GM21381 (cell line): Measurements from ENCODE around the gene FAM221B.

Experiments used
- ATAC-seq: cut with Tn5 transposase; IDR thresholded peaks from one replicate; pipeline ENCODE4 v1.9.1; 2021; ENCODE audit warnings: mild to moderate bottlenecking, moderate library complexity; ENCODE audit not compliant: unreplicated experiment

FAM221B gene

DNA sequence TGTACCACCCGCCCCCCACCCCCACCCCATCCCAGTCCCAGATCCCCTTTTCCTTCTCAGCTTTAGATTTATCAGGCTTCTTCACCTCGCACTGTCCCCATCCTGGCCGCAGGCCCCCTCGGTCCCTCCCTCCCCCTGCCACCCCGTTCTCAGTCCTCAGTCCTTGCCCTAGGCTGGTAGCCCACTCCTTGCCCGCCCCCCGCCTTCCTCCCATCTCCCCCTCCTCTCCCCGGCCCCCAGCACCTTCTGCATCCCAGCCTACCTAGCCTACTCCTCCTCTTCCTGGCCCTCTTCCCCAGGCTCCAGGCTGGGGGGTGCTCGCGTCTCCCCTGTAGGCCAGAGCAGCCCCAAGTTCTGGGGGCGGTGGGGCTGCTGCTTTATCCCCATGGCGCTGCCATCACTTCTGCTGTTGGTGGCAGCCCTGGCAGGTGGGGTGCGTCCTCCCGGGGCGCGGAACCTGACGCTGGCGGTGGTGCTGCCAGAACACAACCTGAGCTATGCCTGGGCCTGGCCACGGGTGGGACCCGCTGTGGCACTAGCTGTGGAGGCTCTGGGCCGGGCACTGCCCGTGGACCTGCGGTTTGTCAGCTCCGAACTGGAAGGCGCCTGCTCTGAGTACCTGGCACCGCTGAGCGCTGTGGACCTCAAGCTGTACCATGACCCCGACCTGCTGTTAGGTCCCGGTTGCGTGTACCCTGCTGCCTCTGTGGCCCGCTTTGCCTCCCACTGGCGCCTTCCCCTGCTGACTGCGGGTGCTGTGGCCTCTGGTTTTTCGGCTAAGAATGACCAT, 36.3 kb downstream of the FAM221B start:
- ATAC-seq, result no peak

DNA sequence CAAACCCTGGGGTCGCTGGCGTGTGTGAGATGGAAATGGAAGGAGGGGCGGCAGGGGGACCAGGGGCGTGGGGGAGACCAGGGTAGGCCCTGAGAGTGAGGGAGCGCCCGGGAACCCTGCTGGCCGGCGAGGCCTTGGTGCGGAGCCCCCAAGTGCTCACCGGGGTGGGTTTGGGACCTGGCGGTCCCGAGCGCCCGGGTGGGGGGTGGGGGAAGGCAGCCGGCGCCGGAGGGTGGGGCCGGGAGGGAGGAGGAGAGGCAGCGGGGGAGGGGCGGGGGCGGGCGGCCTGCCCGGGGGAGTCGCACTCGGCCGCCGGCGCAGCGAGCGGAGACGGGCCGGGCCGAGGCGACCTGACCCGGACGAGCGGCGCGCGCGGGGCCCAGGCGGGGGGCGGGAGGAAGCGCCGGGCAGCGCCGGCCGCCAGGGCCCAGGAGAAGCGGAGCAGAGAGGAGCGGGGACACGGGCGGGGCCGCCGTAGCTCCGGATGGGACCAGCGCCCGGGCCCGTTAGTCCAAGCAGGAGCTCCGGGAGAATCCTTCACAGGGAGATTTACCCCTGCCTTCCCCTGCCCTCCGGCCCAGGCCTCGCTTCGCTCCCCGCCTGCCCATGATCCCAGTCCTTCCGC, 37.1 kb downstream of the FAM221B start, which contains the start of gene NPR2:
Gene NPR2 (plus strand): TSS at position 295 of the 625 bp plus-strand sequence. CDS start 818 bp downstream, outside the sequence.
- no peak for ATAC-seq

DNA sequence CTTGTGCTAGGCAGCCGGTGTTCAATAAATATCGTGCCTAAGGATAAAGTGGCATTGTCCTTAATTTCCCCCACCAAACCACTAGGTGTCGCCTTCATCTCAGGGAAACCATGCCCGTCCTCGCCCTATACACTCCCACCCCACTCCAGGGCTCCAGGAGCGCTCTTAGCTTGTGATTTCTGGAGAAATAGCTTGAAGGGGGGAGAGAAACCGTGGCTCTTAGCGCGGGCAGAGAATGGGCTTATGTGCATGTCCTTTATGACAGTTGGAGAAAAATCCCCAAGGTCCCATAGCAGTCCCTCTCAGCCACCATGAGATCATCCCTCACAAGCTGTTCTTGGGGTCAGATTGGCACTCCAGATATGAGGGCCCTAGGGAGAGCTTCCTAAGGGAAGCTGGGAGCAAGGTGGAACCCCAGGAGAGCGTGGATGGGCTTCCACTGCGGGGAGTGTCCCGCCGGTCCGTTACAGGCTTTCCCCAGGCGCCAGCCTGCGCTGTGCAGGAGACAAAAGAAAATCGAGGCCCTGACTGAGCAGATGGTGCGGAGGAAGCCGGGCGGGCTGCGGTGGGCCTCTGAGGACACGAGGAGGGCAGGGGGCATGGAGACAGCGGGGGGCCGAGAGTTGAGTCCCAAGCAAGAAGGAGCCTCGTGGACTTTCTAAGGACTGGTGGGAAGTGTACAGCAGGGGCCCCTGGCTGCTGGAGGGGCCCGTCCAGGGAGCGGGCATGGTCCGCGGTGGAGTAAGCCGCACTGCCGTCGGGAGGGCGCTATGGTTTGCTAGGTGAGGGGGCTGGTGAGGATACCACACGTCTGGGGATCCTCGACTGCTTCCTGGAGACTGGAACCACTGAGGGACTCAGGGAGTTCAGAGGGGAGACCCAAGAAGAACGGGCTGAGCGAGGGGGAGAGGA, 37.9 kb downstream of the FAM221B start:
- ATAC-seq, result no peak

DNA sequence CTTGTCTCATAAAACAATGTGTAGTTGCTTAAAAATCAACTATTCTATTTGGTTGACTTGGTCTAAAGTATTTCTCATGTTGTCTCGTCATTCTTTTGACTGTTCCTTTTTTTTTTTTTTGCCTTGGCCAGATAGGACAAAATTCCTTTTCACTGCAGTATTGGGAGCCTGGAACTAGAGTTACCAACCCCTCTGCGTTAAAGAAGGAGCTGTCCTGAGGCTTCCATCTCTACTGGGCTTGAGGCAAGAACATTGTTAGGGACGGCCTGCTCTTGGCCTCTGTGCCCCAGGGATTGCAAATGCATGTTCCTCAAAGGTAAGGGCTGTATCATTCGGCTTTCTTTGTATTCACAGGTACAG, 38.5 kb downstream of the FAM221B start:
- no peak for ATAC-seq

DNA sequence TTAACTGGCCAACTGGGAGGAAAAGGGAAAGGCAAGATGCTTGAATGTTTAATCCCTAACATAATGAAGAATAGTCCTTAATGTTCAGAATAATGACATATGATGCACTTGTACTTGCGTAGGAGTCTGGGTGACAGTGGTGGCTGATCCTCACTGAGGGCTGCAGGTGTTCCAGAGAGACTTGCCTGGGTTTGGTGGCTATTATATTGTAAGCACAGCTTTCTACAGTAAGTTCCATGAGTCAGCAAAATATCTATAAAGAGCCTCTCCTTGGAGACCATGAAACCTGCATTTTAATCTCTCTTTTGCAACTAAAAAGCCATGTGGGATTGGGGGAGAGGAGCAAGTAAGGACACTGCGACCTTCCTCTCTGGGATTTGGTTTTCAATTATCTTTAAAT, 39.0 kb downstream of the FAM221B start:
- ATAC-seq, result no peak

DNA sequence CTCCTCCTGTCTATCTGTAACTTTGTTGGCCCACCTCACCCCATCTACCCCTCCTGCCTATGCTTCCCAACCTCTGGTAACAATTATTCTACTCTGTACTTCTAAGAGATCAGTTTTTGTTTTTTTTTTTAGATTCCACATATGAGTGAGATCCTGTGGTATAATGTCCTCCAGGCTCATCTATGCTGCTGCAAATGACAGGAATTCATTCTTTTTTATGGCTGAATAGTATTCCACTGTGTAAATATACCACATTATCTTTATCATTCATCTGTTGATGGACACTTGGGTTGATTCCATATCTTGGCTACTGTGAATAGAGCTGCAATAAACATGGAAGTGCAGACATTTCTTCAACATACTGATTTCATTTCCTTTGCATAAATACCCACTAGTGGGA, 45.1 kb downstream of the FAM221B start:
- ATAC-seq, result no peak

DNA sequence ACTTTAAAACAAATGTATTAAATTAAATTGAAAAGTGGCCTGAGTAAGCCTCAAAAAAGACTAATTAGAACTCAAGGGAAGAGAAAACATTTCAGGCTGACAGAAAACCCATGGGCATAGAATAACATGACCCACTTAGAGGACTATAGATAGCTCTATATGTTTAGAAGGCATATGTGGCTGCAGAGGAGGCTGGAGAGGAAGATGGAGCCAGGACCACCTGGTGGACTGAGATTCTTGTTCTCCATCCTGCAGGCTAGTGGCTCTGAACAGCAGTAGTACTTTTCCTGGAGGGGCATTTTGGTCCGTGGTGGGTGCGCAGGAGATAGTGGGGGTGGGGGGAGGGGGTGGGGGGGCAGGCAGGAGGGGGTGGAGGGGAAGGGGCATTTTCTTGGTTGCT, 47.5 kb downstream of the FAM221B start:
- ATAC-seq, result no peak

DNA sequence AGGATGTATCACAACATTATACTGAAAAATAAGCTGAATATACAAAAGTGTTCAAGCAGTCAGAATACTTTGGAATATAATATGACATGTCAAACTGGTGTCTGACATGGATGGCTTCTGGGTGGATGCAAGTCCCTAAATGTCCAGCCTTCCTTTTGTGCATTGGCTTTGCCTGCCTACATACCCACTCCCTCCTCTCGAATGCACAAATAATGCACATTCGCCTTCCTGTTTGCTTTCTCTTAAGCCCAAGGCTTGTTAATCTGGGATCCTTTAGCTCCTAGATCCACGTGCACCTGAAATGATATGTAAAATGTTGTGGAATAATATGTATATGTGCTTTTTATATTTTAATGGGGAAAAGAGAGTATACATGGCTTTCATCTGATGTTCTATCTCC, 50.0 kb downstream of the FAM221B start:
- no peak for ATAC-seq

DNA sequence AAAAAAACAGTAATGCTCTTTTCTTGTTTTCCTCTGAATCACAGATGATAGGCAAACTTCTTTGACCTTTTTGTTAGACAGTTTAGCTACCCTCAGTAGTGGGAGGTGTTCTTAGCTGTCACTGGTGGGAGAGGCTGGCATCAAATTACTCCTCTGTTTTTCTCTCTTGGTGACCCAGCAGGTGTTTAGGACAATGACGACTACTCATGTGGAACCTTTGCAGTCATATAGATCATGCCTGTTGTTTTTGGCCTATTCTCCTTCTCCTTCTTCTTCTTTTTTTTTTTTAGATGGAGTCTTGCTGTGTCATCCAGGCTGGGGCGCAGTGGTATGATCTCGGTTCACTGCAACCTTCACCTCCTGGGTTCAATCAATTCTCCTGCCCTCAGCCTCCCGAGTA, 52.5 kb downstream of the FAM221B start:
- ATAC-seq, result no peak

DNA sequence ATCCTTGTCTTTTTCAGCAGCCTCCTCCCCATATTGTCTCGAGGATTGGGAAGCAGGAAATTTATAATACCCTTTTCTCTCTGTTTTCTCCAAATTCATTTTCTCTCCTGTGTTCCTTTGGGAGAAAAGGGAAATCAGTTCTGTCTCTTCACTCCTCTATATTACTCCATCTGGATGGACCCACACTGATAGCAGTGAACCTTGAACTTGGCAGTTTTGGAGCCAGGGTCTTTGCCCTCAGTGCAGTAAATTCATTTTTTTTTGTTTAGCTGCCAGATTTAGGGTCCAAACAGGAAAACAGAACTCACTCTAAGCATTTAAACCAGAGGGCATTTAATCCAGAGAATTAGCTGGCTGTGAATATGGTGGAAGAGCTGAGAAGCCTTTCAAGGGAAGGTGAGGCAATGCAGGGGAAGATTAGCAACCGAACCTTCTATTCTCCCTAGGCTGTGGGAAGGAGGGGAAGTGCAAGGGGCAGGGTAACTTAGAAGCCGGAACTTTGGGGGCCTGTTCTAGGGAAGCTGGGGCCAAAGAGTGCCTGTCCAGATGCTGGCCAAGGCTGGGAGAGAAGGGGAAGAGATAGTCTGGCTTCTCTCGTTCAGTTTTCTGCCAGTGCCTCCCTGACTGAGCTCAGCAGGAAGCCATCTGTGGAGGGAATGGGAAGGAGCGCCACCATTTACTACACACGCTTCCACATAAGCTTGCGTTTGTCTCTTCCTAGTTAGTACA, 53.5 kb downstream of the FAM221B start:
- ATAC-seq, result no peak

DNA sequence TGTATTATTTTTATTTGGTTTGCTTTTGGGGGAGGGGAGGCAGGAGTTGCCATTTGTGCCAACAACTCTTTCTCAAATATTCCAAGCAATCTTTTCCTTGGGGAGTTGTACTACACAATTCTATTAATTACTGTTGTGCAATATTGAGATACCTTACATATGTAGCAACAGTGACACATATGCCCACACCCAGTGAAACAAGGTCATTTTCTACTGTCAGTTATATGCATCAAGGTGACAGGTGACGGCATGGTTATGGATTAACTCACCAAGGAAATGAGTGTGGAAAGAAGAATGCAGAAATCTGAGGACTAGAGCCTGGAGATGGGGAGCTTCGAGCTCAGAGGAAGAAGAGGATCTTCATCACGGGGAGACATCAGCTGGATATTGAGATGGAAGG, 56.6 kb downstream of the FAM221B start:
- ATAC-seq, result no peak

DNA sequence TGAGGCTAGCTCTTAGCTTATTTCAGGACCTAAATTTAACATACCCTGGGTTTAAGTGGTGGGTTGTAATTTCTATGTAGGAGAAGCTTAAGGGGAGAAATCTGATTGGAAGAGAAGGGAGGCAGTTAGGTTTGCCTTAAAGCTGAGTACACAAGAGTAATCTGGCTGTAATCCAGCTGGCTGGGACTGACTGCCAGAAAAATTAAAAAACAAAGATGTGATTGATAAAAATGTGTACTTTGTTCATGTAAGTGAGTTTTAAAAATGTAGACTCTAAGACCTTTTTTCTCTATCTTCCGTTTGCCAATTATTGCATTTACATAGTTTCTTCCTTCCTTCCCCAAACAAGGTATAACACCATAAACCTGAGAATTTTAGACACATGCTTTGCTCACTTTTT, 57.0 kb downstream of the FAM221B start:
- no peak for ATAC-seq

DNA sequence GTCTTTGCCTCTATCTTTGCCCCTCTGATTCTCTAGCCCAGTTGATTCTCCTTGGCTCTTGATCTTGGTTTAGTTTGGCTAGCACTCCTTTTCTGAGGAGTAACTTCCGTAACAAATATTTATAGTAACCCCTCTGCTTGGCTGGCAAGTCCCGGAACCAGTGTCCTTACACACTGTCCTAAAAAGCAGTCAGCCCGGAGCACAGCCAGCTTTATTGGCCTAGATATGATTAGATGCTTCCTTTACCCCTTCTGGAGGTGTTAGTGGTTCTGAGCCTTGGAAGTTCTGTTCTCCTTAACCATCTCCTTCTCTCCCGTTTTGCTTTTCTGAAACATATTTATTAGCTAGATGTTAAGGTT, 57.5 kb downstream of the FAM221B start:
- ATAC-seq, result no peak

DNA sequence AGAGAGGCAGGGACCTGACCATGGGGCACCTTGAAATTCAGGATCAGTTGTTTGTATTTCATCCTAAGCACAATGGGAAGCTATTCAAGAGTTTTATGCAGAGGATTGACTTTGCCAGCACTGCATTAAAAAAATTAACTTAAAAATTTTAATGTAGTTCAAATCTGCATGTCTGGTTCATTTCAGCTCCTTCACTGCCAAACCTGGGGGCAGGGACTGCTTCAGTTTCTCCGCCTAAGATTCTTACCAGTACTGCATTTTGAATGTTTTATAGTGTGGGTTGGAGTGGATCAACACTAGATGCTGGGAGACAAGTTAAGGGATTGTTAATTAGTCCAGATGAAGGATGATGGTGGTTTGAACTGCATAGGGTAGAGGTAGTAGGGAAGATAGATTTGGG, 58.8 kb downstream of the FAM221B start:
- no peak for ATAC-seq

DNA sequence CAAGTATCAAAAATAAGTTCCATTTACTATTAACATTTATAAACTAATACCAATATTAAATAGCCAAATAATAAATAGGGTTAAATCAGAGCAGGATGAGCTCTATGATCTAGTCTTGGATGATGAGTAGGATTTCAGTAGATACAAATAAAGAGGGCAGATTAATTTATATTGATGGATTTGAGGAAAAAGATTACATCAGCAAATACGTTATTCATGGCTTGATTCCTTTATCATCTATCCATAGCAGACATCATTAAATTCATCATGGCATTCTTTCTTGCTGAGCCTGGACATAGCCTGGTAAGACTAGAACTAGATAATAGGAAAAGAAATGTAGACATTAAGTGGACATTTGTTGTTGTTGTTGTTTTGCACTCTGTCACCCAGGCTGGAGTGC, 61.1 kb downstream of the FAM221B start:
- no peak for ATAC-seq

DNA sequence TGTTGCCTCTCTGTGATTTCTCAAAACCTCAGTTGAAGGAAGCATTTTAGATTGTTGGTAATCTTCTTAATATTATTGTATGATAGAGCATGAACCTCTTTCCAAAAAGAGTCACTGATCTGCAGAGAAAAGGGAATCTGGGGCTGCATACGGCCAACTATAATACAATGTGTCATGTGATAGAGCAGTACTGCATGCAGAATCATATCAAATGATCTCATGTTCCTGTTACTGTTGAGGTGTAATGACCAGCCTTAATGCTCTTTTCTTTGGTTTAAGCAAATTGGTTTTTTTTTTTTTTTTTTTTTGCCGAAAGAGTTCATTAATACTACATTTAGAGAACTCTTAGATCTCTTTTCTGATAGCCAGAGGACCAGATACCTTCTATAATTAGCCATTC, 61.5 kb downstream of the FAM221B start:
- ATAC-seq, result no peak
